Neuronal stem cell (in vitro differentiated cells): Measurements from ENCODE around the gene CLEC4G. TPM values are rescaled to one million over a fixed set of nuclear protein-coding genes. Genes with fewer than 3 reads are reported as not detected.

Source experiments
- DNase-seq: peaks from one replicate; pipeline ENCODE4 v3.0.0-alpha.2; 2013; ENCODE audit warnings: low spot score
- H2AFZ ChIP-seq: one replicate; pipeline ENCODE4 v1.6.1; 2013; ENCODE audit warnings: mild to moderate bottlenecking, low read length, inconsistent platforms
- H2AK5ac ChIP-seq: 2 replicates; pipeline ENCODE4 v1.6.1; 2013; ENCODE audit warnings: low read depth, mild to moderate bottlenecking, inconsistent platforms, low read length, moderate library complexity, mixed read lengths
- H2BK120ac ChIP-seq: 2 replicates; pipeline ENCODE4 v1.6.1; 2013; ENCODE audit warnings: low read depth, mild to moderate bottlenecking, inconsistent platforms, low read length, moderate library complexity, mixed read lengths
- H2BK12ac ChIP-seq: one replicate; pipeline ENCODE4 v1.6.1; 2013; ENCODE audit warnings: low read length, inconsistent platforms
- H2BK15ac ChIP-seq: 2 replicates; pipeline ENCODE4 v1.6.1; 2013; ENCODE audit warnings: mild to moderate bottlenecking, low read length, inconsistent platforms, mixed read lengths
- H2BK5ac ChIP-seq: one replicate; pipeline ENCODE4 v1.6.1; 2013; ENCODE audit warnings: inconsistent platforms, mild to moderate bottlenecking, low read length, moderate library complexity
- H3K14ac ChIP-seq: one replicate; pipeline ENCODE4 v1.6.1; 2013; ENCODE audit warnings: low read length, inconsistent platforms
- H3K18ac ChIP-seq: 2 replicates; pipeline ENCODE4 v1.6.1; 2013; ENCODE audit warnings: low read length, inconsistent platforms
- H3K23ac ChIP-seq: 2 replicates; pipeline ENCODE4 v1.6.1; 2013; ENCODE audit warnings: low read depth, mild to moderate bottlenecking, mixed read lengths, low read length, inconsistent platforms; ENCODE audit not compliant: poor library complexity
- H3K27ac ChIP-seq: replicated peaks from 3 replicates; pipeline ENCODE4 v1.5.1; 2013; ENCODE audit warnings: low read length, inconsistent platforms
- H3K27me3 ChIP-seq, 3 experiments: 2 replicates each; pipeline ENCODE4 v1.6.1; 2013; ENCODE audit warnings: low read length in 3 of 3, mild to moderate bottlenecking in 2 of 3, inconsistent platforms in 1 of 3, low read depth in 1 of 3, mixed read lengths in 1 of 3, moderate library complexity in 1 of 3; ENCODE audit not compliant: control insufficient read depth in 3 of 3, insufficient read depth in 3 of 3
- H3K36me3 ChIP-seq, 2 donors: replicated peaks in 1 of 2; 2 replicates each; pipeline ENCODE4 v1.6.1; 2013; ENCODE audit warnings: low read length in 2 of 2; ENCODE audit not compliant: control insufficient read depth in 2 of 2, insufficient read depth in 2 of 2
- H3K4ac ChIP-seq: 2 replicates; pipeline ENCODE4 v1.6.1; 2013; ENCODE audit warnings: inconsistent platforms, mild to moderate bottlenecking, low read length, moderate library complexity
- H3K4me1 ChIP-seq, 2 donors: 1 replicate in 1 of 2; 2 replicates in 1 of 2; pipeline ENCODE4 v1.6.1; 2013; ENCODE audit warnings: low read length in 2 of 2, low read depth in 1 of 2; ENCODE audit not compliant: control insufficient read depth in 2 of 2, insufficient read depth in 1 of 2
- H3K4me2 ChIP-seq: one replicate; pipeline ENCODE4 v1.6.1; 2013; ENCODE audit warnings: mild to moderate bottlenecking, low read length, inconsistent platforms; ENCODE audit not compliant: insufficient read depth, poor library complexity, severe bottlenecking
- H3K4me3 ChIP-seq, 2 donors: 2 replicates each; pipeline ENCODE4 v1.5.1; 2013; ENCODE audit warnings: low read length in 2 of 2, mild to moderate bottlenecking in 2 of 2, inconsistent platforms in 1 of 2, moderate library complexity in 1 of 2
- H3K79me1 ChIP-seq: one replicate; pipeline ENCODE4 v1.6.1; 2013; ENCODE audit warnings: low read depth, mild to moderate bottlenecking, inconsistent platforms, low read length, moderate library complexity
- H3K9ac ChIP-seq: one replicate; pipeline ENCODE4 v1.6.1; 2013; ENCODE audit warnings: mild to moderate bottlenecking, low read depth, low read length, inconsistent platforms; ENCODE audit not compliant: poor library complexity
- H3K9me3 ChIP-seq, 2 donors: replicated peaks in 1 of 2; 2 replicates each; pipeline versions ENCODE3 to v1.6.1; 2013; ENCODE audit warnings: low read length in 2 of 2, mild to moderate bottlenecking in 2 of 2, inconsistent platforms in 1 of 2, low read depth in 1 of 2, mixed read lengths in 1 of 2, moderate library complexity in 1 of 2; ENCODE audit not compliant: control insufficient read depth in 2 of 2, insufficient read depth in 1 of 2
- H4K8ac ChIP-seq: one replicate; pipeline ENCODE4 v1.6.1; 2013; ENCODE audit warnings: low read depth, mild to moderate bottlenecking, inconsistent platforms, low read length, moderate library complexity
- H4K91ac ChIP-seq: one replicate; pipeline ENCODE4 v1.6.1; 2013; ENCODE audit warnings: low read length, low read depth, mild to moderate bottlenecking, inconsistent platforms; ENCODE audit not compliant: poor library complexity
- WGBS, 2 donors: extraction: QIAGEN DNeasy Blood & Tissue Kit; methylation state at CpG; one replicate each; pipeline ENCODE4 v1.1.7; 2013; ENCODE audit warnings: missing lambda C conversion rate in 2 of 2, mixed read lengths in 1 of 2; ENCODE audit not compliant: insufficient read length in 2 of 2, insufficient replicate concordance in 1 of 2; ENCODE audit errors: extremely low coverage in 2 of 2; 5-methylcytosine and 5-hydroxymethylcytosine counted together
- polyA plus RNA-seq, 2 experiments: library from polyadenylated mRNA; stranded (reverse); fragments of 200-250 nt; gene quantifications; one replicate each; pipeline ENCODE4 v1.2.3, GENCODE V29; 2013

CLEC4G gene, protein sequence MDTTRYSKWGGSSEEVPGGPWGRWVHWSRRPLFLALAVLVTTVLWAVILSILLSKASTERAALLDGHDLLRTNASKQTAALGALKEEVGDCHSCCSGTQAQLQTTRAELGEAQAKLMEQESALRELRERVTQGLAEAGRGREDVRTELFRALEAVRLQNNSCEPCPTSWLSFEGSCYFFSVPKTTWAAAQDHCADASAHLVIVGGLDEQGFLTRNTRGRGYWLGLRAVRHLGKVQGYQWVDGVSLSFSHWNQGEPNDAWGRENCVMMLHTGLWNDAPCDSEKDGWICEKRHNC
- not detected for polyA plus RNA-seq (2013, experiment 1 of 2)
- polyA plus RNA-seq (2013, experiment 2 of 2): not detected

DNA sequence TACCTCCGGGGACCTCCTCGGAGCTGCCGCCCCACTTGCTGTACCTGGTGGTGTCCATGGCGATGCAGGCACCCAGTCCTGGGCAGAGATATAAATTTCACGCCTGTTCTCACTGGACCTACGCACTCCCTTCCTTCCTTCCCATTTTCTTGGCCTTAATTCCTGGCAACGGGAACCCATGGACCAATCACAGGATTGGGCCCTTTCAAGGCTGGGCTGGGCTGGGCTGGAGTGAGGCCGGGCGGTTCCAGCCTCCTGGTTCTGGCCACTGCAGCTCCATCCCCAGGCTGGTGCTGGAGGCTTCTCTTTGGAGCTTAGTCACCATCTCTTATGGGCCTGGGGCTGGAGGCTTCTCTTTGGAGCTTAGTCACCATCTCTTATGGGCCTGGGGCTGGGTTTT lies at the start of gene CLEC4G:
TSS of gene CLEC4G (minus strand) at position 66 of the 400 bp plus-strand sequence. CDS start at position 58, 8 bp downstream.
- Histone ChIP-seq H4K8ac (no peak within 1 kb of the TSS), H2AFZ (no peak within 1 kb of the TSS), H3K36me3 (no peaks in the 10 kb centered on the region), H3K14ac (peak within 1 kb of the TSS; percentile 56), H3K4me3 (peak within 1 kb of the TSS in 1 of 2 donors; percentile 47), H3K9ac (no peak within 1 kb of the TSS), H2AK5ac (no peak within 1 kb of the TSS), H4K91ac (no peak within 1 kb of the TSS), H3K27me3 (peaks cover 20 to 54% (median 53%) of the 10 kb centered on the region in 3 experiments), H3K79me1 (no peaks in the 10 kb centered on the region), H3K23ac (no peak within 1 kb of the TSS), H3K27ac (no peak within 1 kb of the TSS), H3K4me2 (no peak within 1 kb of the TSS), H2BK12ac (no peak within 1 kb of the TSS), H2BK5ac (no peak within 1 kb of the TSS), H3K18ac (peak within 1 kb of the TSS; percentile 17), H3K4me1 (no peaks in the 10 kb centered on the region), H2BK15ac (no peak within 1 kb of the TSS), H2BK120ac (no peak within 1 kb of the TSS), H3K4ac (no peak within 1 kb of the TSS), H3K9me3 (peaks cover 0 to 2% of the 10 kb centered on the region in 2 donors)
- no peak for DNase-seq
- no CpG with 5 or more reads among the region's 9 CpGs for WGBS, 2 donors

DNA sequence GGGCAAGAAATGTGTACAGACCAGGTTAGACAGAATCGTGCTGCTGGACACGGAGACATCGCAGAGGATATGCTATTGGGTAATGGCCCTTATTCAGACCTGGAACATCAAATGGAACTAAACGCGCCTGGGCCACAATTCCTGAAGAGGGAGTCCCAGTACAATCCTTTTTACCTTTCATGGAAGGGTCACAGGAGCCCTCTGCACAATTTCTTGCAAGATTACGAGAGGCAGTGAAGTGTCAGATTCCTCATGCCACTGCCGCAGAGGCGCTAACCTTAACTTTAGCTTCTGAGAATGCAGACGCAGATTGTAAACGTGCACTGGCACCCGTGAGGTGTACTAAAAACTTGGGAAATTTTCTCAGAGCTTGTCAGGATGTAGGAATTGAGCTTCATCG lies 49.2 kb upstream of the CLEC4G start:
- no peaks in the 10 kb centered on the region for H3K79me1 ChIP-seq
- no peak overlapping the region for H2AK5ac ChIP-seq
- H3K4me3 ChIP-seq: no peak overlapping the region
- H2BK5ac ChIP-seq: no peak overlapping the region
- no peak overlapping the region for H2BK12ac ChIP-seq
- no peak overlapping the region for H3K9ac ChIP-seq
- no peak overlapping the region for H3K14ac ChIP-seq
- no peak overlapping the region for H3K27ac ChIP-seq
- no CpG with 5 or more reads among the region's 12 CpGs for whole genome bisulfite sequencing, 2 donors
- no peaks in the 10 kb centered on the region for H3K36me3 ChIP-seq
- no peak for DNase-seq
- H3K27me3 ChIP-seq: peaks cover 0 to 51% (median 0%) of the 10 kb centered on the region in 3 experiments
- H2BK15ac ChIP-seq: no peak overlapping the region
- no peak overlapping the region for H2AFZ ChIP-seq
- H4K91ac ChIP-seq: no peak overlapping the region
- no peaks in the 10 kb centered on the region for H3K9me3 ChIP-seq
- no peak overlapping the region for H3K4ac ChIP-seq
- H3K18ac ChIP-seq: no peak overlapping the region
- no peak overlapping the region for H3K23ac ChIP-seq
- H4K8ac ChIP-seq: no peak overlapping the region
- no peak overlapping the region for H2BK120ac ChIP-seq
- peaks cover 0 to 3% of the 10 kb centered on the region in 2 donors for H3K4me1 ChIP-seq
- H3K4me2 ChIP-seq: no peak overlapping the region

DNA sequence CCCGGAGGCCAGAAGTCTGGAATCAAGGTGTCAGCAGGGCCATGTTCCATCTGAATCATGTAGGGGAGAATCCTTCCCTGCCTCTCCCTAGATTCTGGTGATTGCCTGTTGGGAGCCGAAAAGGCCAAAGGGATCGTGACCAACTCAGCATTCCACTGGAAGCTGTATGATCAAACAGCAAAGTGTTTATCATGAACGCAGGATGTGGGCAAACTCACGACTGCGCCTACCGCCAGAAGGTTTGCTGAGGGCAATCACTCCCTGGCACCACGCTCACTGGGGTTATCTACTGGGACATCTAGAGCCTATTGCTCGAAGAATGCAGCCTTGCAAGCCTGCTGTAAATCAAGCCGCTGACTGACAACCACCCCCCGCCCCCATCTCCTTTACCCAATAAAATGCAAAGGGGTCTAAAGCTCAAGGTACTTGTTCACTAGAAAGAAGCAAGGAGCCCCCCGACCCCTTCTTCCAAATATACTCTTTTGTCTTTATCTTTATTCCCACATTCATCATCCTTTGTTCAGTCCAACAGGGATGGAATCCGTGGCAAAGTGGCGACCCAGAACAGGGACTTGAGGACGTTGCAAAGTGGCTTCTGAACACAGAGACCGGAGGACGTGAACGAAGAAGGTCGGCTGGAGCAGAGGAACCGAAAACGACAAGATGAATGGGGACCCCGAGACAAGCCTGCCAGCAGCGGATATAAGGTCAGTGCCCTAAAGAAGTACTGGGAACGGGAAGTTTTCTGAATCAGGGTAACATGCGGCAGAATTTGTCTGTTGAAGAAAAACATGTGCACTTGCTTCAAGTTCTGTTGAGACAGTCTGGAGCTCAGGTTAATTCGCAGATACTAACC lies 47.9 kb upstream of the CLEC4G start:
- Histone ChIP-seq H3K9me3 (no peaks in the 10 kb centered on the region), H3K23ac (no peak overlapping the region), H2BK5ac (no peak overlapping the region), H2AFZ (no peak overlapping the region), H3K14ac (no peak overlapping the region), H4K8ac (no peak overlapping the region), H2AK5ac (no peak overlapping the region), H4K91ac (no peak overlapping the region), H3K4ac (no peak overlapping the region), H2BK12ac (no peak overlapping the region), H3K18ac (no peak overlapping the region), H3K4me2 (no peak overlapping the region), H2BK15ac (no peak overlapping the region), H3K79me1 (no peaks in the 10 kb centered on the region), H2BK120ac (no peak overlapping the region), H3K27ac (no peak overlapping the region), H3K4me1 (peaks cover 0 to 3% of the 10 kb centered on the region in 2 donors), H3K27me3 (peaks cover 0 to 49% (median 0%) of the 10 kb centered on the region in 3 experiments), H3K36me3 (no peaks in the 10 kb centered on the region), H3K9ac (no peak overlapping the region), H3K4me3 (no peak overlapping the region)
- DNase-seq: no peak
- WGBS, 2 donors: no CpG with 5 or more reads among the region's 26 CpGs

DNA sequence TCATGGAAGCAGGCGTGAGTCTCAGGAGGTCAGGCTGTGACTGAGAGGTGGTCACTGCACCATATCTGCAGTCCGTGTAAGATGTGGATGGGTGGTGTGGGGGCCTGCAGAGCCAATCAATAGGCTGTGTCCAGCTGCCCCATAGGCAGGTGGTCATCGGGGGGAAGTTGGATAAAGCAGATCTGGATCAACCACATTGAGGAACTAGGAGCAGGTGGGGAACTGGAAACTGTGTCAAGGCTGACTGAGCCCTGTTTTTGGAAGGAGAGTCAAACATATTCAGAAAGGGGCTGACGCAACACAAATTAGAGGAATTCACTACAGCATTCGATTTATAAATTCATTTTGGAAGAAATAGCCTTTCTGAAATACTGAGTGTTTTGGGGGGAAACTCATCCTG lies 46.2 kb upstream of the CLEC4G start:
- Histone ChIP-seq H3K4ac (no peak overlapping the region), H3K14ac (peak overlapping the region; percentile 17), H2BK15ac (no peak overlapping the region), H2AK5ac (no peak overlapping the region), H3K4me1 (peaks cover 0 to 3% of the 10 kb centered on the region in 2 donors), H3K23ac (no peak overlapping the region), H2BK120ac (no peak overlapping the region), H2BK12ac (no peak overlapping the region), H3K9ac (no peak overlapping the region), H4K91ac (peak overlapping the region; percentile 30), H3K79me1 (no peaks in the 10 kb centered on the region), H3K27ac (no peak overlapping the region), H3K9me3 (no peaks in the 10 kb centered on the region), H4K8ac (peak overlapping the region; percentile 10), H2AFZ (no peak overlapping the region), H3K18ac (peak overlapping the region; percentile 80), H3K4me3 (no peak overlapping the region), H3K4me2 (no peak overlapping the region), H2BK5ac (peak overlapping the region; percentile 66), H3K36me3 (no peaks in the 10 kb centered on the region), H3K27me3 (peaks cover 0 to 32% (median 0%) of the 10 kb centered on the region in 3 experiments)
- DNase-seq: no peak
- WGBS, 2 donors: no CpG with 5 or more reads among the region's 5 CpGs
